H54 (cell line): ENCODE results near the gene RLBP1.

Experiments
- DNase-seq: peaks from one replicate; pipeline ENCODE4 v3.0.0; 2011; ENCODE audit warnings: low spot score, mixed read lengths; ENCODE audit not compliant: insufficient read length
- FAIRE-seq: peaks from 3 replicates; lab custom pipeline; 2011; peaks lifted over from hg19 to GRCh38; lab: Jason Lieb, UNC
- POLR2A ChIP-seq: IDR thresholded peaks from 2 replicates; pipeline ENCODE4 v1.6.1; 2011; ENCODE audit warnings: low read depth, mild to moderate bottlenecking, low read length

RLBP1 gene

DNA sequence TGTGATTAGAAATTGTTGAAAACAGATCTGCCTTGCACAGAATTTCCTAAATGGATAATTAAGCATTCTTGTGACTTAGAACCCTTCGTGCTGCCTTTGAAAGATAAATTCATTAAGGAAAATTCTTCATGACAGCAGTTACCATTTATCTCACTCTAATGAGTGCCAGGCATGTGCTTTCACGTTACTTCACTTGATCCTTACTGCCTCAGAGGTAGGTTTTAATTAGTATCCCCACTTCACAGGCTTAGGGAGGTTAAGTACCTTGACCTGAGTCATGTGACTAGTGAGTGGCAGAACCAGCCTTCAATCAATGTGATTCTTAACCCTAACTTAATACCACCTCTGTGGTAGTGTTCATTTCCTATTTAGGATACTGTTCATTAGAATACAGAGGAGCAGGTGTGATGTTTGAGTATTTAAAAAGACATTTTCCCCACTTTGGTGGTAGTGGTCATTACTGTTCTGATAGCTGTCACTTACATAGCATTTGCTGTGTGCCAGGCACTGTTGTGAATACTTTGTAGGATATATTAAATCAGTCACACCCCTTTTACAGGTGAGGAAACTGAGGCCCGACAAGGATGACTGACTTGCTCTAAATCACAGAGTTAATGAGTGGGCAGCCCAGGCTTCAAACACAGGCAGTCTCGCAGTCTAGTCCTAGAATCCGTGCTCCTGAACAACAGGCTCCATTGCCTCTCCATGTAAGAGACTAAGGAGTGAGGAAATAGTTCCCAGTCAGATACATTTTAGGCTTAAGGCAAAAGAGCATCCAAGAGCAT is 57.9 kb downstream of the RLBP1 start:
- no peak for FAIRE-seq
- no peak for DNase-seq
- TF ChIP-seq POLR2A = no peak

DNA sequence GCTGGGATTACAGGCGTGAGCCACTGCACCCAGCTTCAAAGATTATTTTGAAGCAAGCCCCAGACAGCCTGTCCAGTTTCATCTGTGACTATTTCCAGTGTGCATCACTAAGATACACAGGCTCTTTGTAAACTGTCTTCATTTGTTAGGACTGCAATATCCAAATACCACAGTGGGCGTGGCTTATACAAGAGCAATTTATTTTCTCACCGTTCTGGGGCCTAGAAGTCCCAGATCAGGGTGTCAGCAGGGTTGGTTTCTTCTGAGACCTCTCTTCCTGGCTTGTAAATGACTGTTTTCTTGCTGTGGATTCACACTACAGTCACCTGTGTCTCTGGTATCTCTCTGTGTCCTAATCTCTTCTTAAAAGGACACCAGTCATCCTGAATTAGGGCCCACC is 59.7 kb downstream of the RLBP1 start:
- no peak for TF ChIP-seq POLR2A
- DNase-seq (no peak), FAIRE-seq (no peak)
